ENCODE data around the gene PDAP1. TPM values are rescaled to one million over a fixed set of nuclear protein-coding genes. Genes with fewer than 3 reads are reported as not detected.
"Not testable (repeated sequence)": the region's sequence is repeated elsewhere in the genome, so short reads cannot be mapped to it uniquely, and the experiment has no call there.

The PDAP1 gene
- total and polyA plus RNA-seq, 2 of the 8 experiments (the other 6 are each of a cell fraction or from before 2014, with no cell fraction given): 26.6 to 169 TPM

DNA sequence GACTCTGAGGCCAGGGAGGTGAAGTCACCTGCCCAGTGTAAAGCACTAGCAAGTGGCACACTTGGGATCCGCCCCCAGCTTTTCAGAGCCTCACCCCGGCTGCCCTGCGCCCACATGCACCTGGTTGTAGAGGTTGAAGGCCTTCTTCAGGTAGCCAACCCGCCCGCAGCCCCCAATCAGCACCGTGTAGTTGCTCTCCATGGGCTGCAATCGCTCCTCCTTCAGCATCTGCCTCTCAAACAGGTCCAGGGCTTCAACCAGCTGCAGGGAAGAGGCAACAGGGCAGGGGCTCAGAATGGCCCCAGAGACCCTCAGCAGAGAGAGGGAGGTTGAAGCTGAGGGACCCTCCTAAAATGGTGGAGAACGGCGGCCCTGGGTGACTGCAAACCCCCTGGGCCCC, 24.8 kb upstream of the PDAP1 start (continued):
- no peak for TF ChIP-seq SIRT6 (IDR thresholded peaks at IDR 0.05; ENCODE audit: low read length)
- TF ChIP-seq SIX5 (IDR thresholded peaks at IDR 0.05; ENCODE audit: low read depth, low read length): no peak
- no peak for TF ChIP-seq SIN3A (conservative IDR thresholded peaks at IDR 0.05 in 1 of 2, IDR thresholded peaks at IDR 0.05 in 1 of 2; ENCODE audit: low read depth in 1 of 2, low read length in 2 of 2)
- TF ChIP-seq TBP (IDR thresholded peaks at IDR 0.05; ENCODE audit: low read depth, low read length): no peak
- no peak for TF ChIP-seq HDAC2 (IDR thresholded peaks at IDR 0.05; ENCODE audit: borderline replicate concordance in 1 of 2, low read depth in 2 of 2, low read length in 2 of 2)
- TF ChIP-seq YY1 (IDR thresholded peaks at IDR 0.05; ENCODE audit: low read depth, low read length): no peak
- TF ChIP-seq, protein P1, sequence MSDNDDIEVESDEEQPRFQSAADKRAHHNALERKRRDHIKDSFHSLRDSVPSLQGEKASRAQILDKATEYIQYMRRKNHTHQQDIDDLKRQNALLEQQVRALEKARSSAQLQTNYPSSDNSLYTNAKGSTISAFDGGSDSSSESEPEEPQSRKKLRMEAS (IDR thresholded peaks at IDR 0.05): no peak

DNA sequence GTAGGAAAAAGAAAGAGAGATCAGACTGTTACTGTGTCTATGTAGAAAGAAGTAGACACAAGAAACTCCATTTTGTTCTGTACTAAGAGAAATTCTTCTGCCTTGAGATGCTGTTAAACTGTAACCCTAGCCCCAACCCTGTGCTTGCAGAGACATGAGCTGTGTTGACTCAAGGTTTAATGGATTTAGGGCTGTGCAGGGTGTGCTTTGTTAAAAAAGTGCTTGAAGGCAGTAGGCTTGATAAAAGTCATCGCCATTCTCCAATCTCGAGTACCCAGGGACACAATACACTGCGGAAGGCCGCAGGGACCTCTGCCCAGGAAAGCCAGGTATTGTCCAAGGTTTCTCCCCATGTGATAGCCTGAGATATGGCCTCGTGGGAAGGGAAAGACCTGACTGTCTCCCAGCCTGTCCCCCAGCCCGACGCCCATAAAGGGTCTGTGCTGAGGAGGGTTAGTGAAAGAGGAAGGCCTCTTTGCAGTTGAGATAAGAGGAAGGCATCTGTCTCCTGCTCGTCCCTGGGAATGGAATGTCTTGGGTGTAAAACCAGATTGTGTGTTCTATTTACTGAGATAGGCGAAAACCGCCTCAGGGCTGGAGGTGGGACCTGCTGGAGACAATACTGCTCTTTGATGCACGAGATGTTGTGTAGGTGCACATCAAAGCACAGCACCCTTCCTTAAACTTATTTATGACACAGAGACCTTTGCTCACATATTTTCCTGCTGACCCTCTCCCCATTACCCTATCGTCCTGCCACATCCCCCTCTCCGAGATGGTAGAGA, 23.6 kb upstream of the PDAP1 start:
- not testable (repeated sequence) for H3K18ac ChIP-seq (ENCODE audit: extremely low read depth, low read length); H3K4ac ChIP-seq (replicated peaks; ENCODE audit: insufficient read length, low read depth, low read length); H4K8ac ChIP-seq (ENCODE audit: extremely low read depth, insufficient read depth, low read length); H2AFZ ChIP-seq (ENCODE audit: low read length); H3K79me1 ChIP-seq (ENCODE audit: low read depth, low read length); H2BK120ac ChIP-seq (replicated peaks; ENCODE audit: low read depth, low read length); H2BK15ac ChIP-seq (ENCODE audit: low read length); H3K56ac ChIP-seq (replicated peaks; ENCODE audit: insufficient read length, low read depth, low read length); FAIRE-seq; H4K91ac ChIP-seq (replicated peaks; ENCODE audit: insufficient read length, low read length); H3K4me1 ChIP-seq (replicated peaks in 1 of 4; ENCODE audit: control insufficient read depth in 3 of 4, insufficient read depth in 4 of 4, low read length in 3 of 4); H3K9me3 ChIP-seq (ENCODE audit: insufficient read depth in 2 of 2, low read depth in 1 of 2, low read length in 1 of 2); H3K14ac ChIP-seq (ENCODE audit: insufficient read length); H4K5ac ChIP-seq (ENCODE audit: insufficient read length, low read depth, low read length); H2AK5ac ChIP-seq (ENCODE audit: low read depth, low read length); H2BK12ac ChIP-seq (ENCODE audit: low read depth, low read length); H3K27ac ChIP-seq (ENCODE audit: low read depth, low read length); H4K20me1 ChIP-seq (replicated peaks in 1 of 2; ENCODE audit: control insufficient read depth in 1 of 2, insufficient read depth in 2 of 2, low read length in 2 of 2); H2BK5ac ChIP-seq (ENCODE audit: low read depth, low read length); H3K27me3 ChIP-seq (replicated peaks in 1 of 4; ENCODE audit: control insufficient read depth in 3 of 4, extremely low read depth in 1 of 4, insufficient read depth in 3 of 4, low read length in 3 of 4); H2BK20ac ChIP-seq (ENCODE audit: low read length); H3K23me2 ChIP-seq (ENCODE audit: low read depth, low read length); H3K79me2 ChIP-seq (ENCODE audit: control insufficient read depth in 1 of 2, insufficient read depth in 2 of 2, low read length in 2 of 2); H3K4me2 ChIP-seq (ENCODE audit: insufficient read depth in 1 of 2, low read depth in 2 of 2, low read length in 2 of 2); H3K23ac ChIP-seq (ENCODE audit: insufficient read length); H3K4me3 ChIP-seq (ENCODE audit: extremely low read depth in 1 of 4, insufficient read depth in 2 of 4, low read depth in 3 of 4, low read length in 4 of 4); DNase-seq (ENCODE audit: low read depth in 1 of 2, low spot score in 2 of 2); H3K9ac ChIP-seq (replicated peaks in 1 of 4; ENCODE audit: extremely low read depth in 1 of 4, low read depth in 3 of 4, low read length in 3 of 4)
- WGBS, 2 experiments (ENCODE audit: extremely low coverage in 1 of 2, insufficient coverage in 1 of 2, insufficient read length in 1 of 2, insufficient replicate concordance in 2 of 2, low coverage in 1 of 2, low lambda C conversion rate in 2 of 2, missing lambda C conversion rate in 1 of 2): 91% methylated on average over 13 of the region's 13 CpGs; no CpG with 5 or more reads in 1 of the 2 experiments
- ChIA-PET POLR2A (ENCODE audit: partially characterized antibody) (interaction anchor here (1.3 to 3.5 kb wide), 2 partner anchors 9 to 22 kb away, joined by 4 to 18 read pairs; partner anchors contain the start of genes BUD31 and PDAP1), CTCF (ENCODE audit: partially characterized antibody) (interaction anchor here (1.1 kb wide), 1 partner anchor 33 kb away, joined by 3 read pairs; no protein-coding TSS in a partner anchor)
- peaks cover 17 to 55% (median 44%) of the 10 kb centered on the region in 4 experiments for H3K36me3 ChIP-seq (ENCODE audit: control insufficient read depth in 2 of 4, insufficient read depth in 4 of 4, low read length in 3 of 4)
